CD4-positive, alpha-beta T cell (primary cell): ENCODE results near the gene MAGEH1. TPM values are rescaled to one million over a fixed set of nuclear protein-coding genes. Genes with fewer than 3 reads are reported as not detected.

Source experiments
- ATAC-seq: fragments of 200-7000 bp; cut with Tn5 transposase; one replicate; pipeline ENCODE4 v1.10.0; 2022; ENCODE audit warnings: mild to moderate bottlenecking; ENCODE audit not compliant: poor library complexity
- CTCF ChIA-PET: fragments of 350-600 bp; sonication (Branson Sonifier 250); formaldehyde crosslinking; loops from one replicate; lab custom pipeline; 2021; ENCODE audit warnings: antibody characterized with exemption, inconsistent platforms; lab: Charles Lee
- POLR2A ChIA-PET: fragments of 350-600 bp; sonication (Branson Sonifier 250); formaldehyde crosslinking; loops from one replicate; lab custom pipeline; 2021; ENCODE audit warnings: antibody characterized with exemption, inconsistent platforms; lab: Charles Lee
- DNase-seq, 14 experiments: peaks; one replicate each; pipeline ENCODE4 v3.0.0-alpha.2; 2013 to 2020; ENCODE audit warnings: mixed read lengths in 2 of 14
- H3K27ac ChIP-seq, 2 donors: one replicate each; pipeline versions ENCODE4 v1.5.1 to v1.7.0; 2013; ENCODE audit warnings: low read length in 2 of 2, low read depth in 1 of 2, mild to moderate bottlenecking in 1 of 2
- H3K27me3 ChIP-seq, 2 experiments: 1 replicate in 1 of 2; 2 replicates in 1 of 2; pipeline versions ENCODE4 v1.6.1 to v1.7.0; 2013; ENCODE audit warnings: low read length in 2 of 2, control low read depth in 1 of 2, mild to moderate bottlenecking in 1 of 2, moderate library complexity in 1 of 2; ENCODE audit not compliant: insufficient read depth in 2 of 2, control insufficient read depth in 1 of 2
- H3K36me3 ChIP-seq: one replicate; pipeline ENCODE4 v1.6.1; 2013; ENCODE audit warnings: low read length, control low read depth; ENCODE audit not compliant: insufficient read depth
- H3K4me1 ChIP-seq: one replicate; pipeline ENCODE4 v1.6.1; 2013; ENCODE audit warnings: low read length, control low read depth; ENCODE audit not compliant: insufficient read depth
- H3K4me3 ChIP-seq: one replicate; pipeline ENCODE4 v1.5.1; 2013; ENCODE audit warnings: mild to moderate bottlenecking, low read length, moderate library complexity
- H3K9me3 ChIP-seq, 2 experiments: 1 replicate in 1 of 2; 2 replicates in 1 of 2; pipeline versions ENCODE4 v1.6.1 to v1.7.0; 2013; ENCODE audit warnings: low read length in 2 of 2, mild to moderate bottlenecking in 2 of 2, control low read depth in 1 of 2, moderate library complexity in 1 of 2; ENCODE audit not compliant: control insufficient read depth in 1 of 2, insufficient read depth in 1 of 2
- H3K27ac Mint-ChIP-seq: one replicate; pipeline ENCODE4 v1.8.0; 2020; ENCODE audit warnings: mixed read lengths
- H3K27me3 Mint-ChIP-seq: one replicate; pipeline ENCODE4 v1.8.0; 2021; ENCODE audit warnings: mixed read lengths
- H3K36me3 Mint-ChIP-seq: one replicate; pipeline ENCODE4 v1.8.0; 2021; ENCODE audit warnings: low read depth, mixed read lengths
- H3K4me1 Mint-ChIP-seq: one replicate; pipeline ENCODE4 v1.8.0; 2021; ENCODE audit warnings: low read depth, mixed read lengths
- H3K4me3 Mint-ChIP-seq: one replicate; pipeline ENCODE4 v1.8.0; 2020; ENCODE audit warnings: mild to moderate bottlenecking, mixed read lengths
- H3K9me3 Mint-ChIP-seq: one replicate; pipeline ENCODE4 v1.8.0; 2020; ENCODE audit warnings: mixed read lengths
- CTCF ChIP-seq: fragments of 200-600 bp; IDR thresholded peaks from one replicate; pipeline ENCODE4 v1.8.0; 2022; ENCODE audit warnings: antibody characterized with exemption, mild to moderate bottlenecking
- intact Hi-C, 2 experiments: fragments of 100-400 bp; cut with DNase I in 1 of 2; cut with micrococcal nuclease in 1 of 2; formaldehyde crosslinking; loops; one replicate each; pipeline versions ENCODE4 v1.15.1 to v1.9.0; 2023 to 2025; cut with DNase I, micrococcal nuclease
- total RNA-seq, 174 experiments: library from RNA in 2 of 174; stranded (reverse) in 2 of 174; gene quantifications; one replicate each; pipeline ENCODE4 v1.2.3 and lab custom pipeline; 2021 to 2026

MAGEH1 gene
- total RNA-seq, 2 experiments from 2014 or later, result 17.7 to 18.7 TPM

GRCh38 chrX:55450259-55450658, 1.7 kb upstream of the MAGEH1 start:
- intact Hi-C loops, result no loop called here
- H3K27me3 ChIP-seq, result no peaks in the 10 kb centered on the region
- H3K36me3 ChIP-seq, result no peaks in the 10 kb centered on the region
- Mint-ChIP-seq H3K4me1 (peaks cover 27% of the 10 kb centered on the region), H3K36me3 (peaks cover 12% of the 10 kb centered on the region), H3K9me3 (no peaks in the 10 kb centered on the region), H3K27ac (no peak overlapping the region), H3K27me3 (no peaks in the 10 kb centered on the region), H3K4me3 (no peak overlapping the region)
- no peak for TF ChIP-seq CTCF
- no peak overlapping the region for H3K27ac ChIP-seq
- DNase-seq (peak in 3 of 14 experiments; percentile 1 to 11 (median 6)), ATAC-seq (no peak)
- no peak overlapping the region for H3K4me3 ChIP-seq
- H3K9me3 ChIP-seq, result no peaks in the 10 kb centered on the region
- CTCF ChIA-PET, result no interaction called here
- peaks cover 8% of the 10 kb centered on the region for H3K4me1 ChIP-seq
- POLR2A ChIA-PET, result no interaction called here

GRCh38 chrX:55451141-55451540, 786 bp upstream of the MAGEH1 start:
- peaks cover 12% of the 10 kb centered on the region for H3K36me3 Mint-ChIP-seq
- H3K27ac ChIP-seq, result no peak overlapping the region
- peak overlapping the region; percentile 99 for H3K27ac Mint-ChIP-seq
- no peaks in the 10 kb centered on the region for H3K27me3 ChIP-seq
- H3K27me3 Mint-ChIP-seq, result no peaks in the 10 kb centered on the region
- ATAC-seq, result no peak
- POLR2A ChIA-PET, result interaction anchor here (1.0 to 2.6 kb wide), 5 partner anchors 38 to 921 kb away, joined by 5 to 75 read pairs (median 6); partner anchors contain the start of genes APEX2, GNL3L and USP51
- CTCF ChIA-PET, result interaction anchor here (1.7 kb wide), 1 partner anchor 37 kb away, joined by 4 read pairs; no protein-coding TSS in a partner anchor
- H3K4me1 ChIP-seq, result peaks cover 8% of the 10 kb centered on the region
- no peak for TF ChIP-seq CTCF
- peak overlapping the region; percentile 99 for H3K4me3 Mint-ChIP-seq
- H3K9me3 ChIP-seq, result no peaks in the 10 kb centered on the region
- DNase-seq, result no peak
- peaks cover 27% of the 10 kb centered on the region for H3K4me1 Mint-ChIP-seq
- no peaks in the 10 kb centered on the region for H3K9me3 Mint-ChIP-seq
- no peaks in the 10 kb centered on the region for H3K36me3 ChIP-seq
- H3K4me3 ChIP-seq, result peak overlapping the region; percentile 85
- intact Hi-C loops, result no loop called here

GRCh38 chrX:55451626-55451989, 319 bp upstream of the MAGEH1 start:
- H3K27ac Mint-ChIP-seq, result peak overlapping the region; percentile 99
- Histone ChIP-seq H3K4me3 (peak overlapping the region; percentile 85), H3K27me3 (no peaks in the 10 kb centered on the region), H3K4me1 (peaks cover 8% of the 10 kb centered on the region), H3K9me3 (no peaks in the 10 kb centered on the region), H3K36me3 (no peaks in the 10 kb centered on the region), H3K27ac (peak overlapping the region; percentile 68 to 80)
- intact Hi-C loops, result no loop called here
- ChIA-PET POLR2A (interaction anchor here (0.8 to 2.6 kb wide), 10 partner anchors 38 to 1767 kb away, joined by 3 to 75 read pairs (median 6); partner anchors contain the start of genes APEX2, GNL3L, RRAGB and USP51), CTCF (interaction anchor here (1.7 kb wide), 1 partner anchor 37 kb away, joined by 4 read pairs; no protein-coding TSS in a partner anchor)
- peak overlapping the region; percentile 99 for H3K4me3 Mint-ChIP-seq
- DNase-seq (no peak), ATAC-seq (peak; percentile 2)
- H3K4me1 Mint-ChIP-seq, result peaks cover 27% of the 10 kb centered on the region
- H3K9me3 Mint-ChIP-seq, result no peaks in the 10 kb centered on the region
- H3K36me3 Mint-ChIP-seq, result peaks cover 12% of the 10 kb centered on the region
- H3K27me3 Mint-ChIP-seq, result no peaks in the 10 kb centered on the region
- TF ChIP-seq CTCF, result no peak
